CD14-positive monocyte (primary cell): ENCODE results near the gene KRT35. TPM values are rescaled to one million over a fixed set of nuclear protein-coding genes. Genes with fewer than 3 reads are reported as not detected.

Experiments used
- DNase-seq, 3 donors: peaks; one replicate each; pipeline ENCODE4 v3.0.0-alpha.2; 2011 to 2022
- H2AFZ ChIP-seq: 2 replicates; pipeline ENCODE4 v1.6.0; 2012; ENCODE audit warnings: mild to moderate bottlenecking, low read depth, low read length, inconsistent platforms; ENCODE audit not compliant: insufficient read depth, poor library complexity, severe bottlenecking
- H3K27ac ChIP-seq, 2 donors: 1 replicate in 1 of 2; 2 replicates in 1 of 2; pipeline ENCODE4 v1.5.1; 2012 to 2013; ENCODE audit warnings: low read length in 2 of 2, control low read depth in 1 of 2, inconsistent platforms in 1 of 2, low read depth in 1 of 2, mild to moderate bottlenecking in 1 of 2
- H3K27me3 ChIP-seq, 2 donors: one replicate each; pipeline versions ENCODE4 v1.6.0 to v1.6.1; 2011 to 2013; ENCODE audit warnings: low read length in 2 of 2; ENCODE audit not compliant: control insufficient read depth in 2 of 2, insufficient read depth in 2 of 2
- H3K36me3 ChIP-seq, 2 donors: replicated peaks in 1 of 2; 1 replicate in 1 of 2; 2 replicates in 1 of 2; pipeline versions ENCODE4 v1.5.1 to v1.6.1; 2012 to 2013; ENCODE audit warnings: low read length in 2 of 2, control low read depth in 1 of 2, inconsistent platforms in 1 of 2, mild to moderate bottlenecking in 1 of 2; ENCODE audit not compliant: insufficient read depth in 2 of 2, control insufficient read depth in 1 of 2
- H3K4me1 ChIP-seq, 2 donors: 1 replicate in 1 of 2; 2 replicates in 1 of 2; pipeline versions ENCODE4 v1.5.1 to v1.6.1; 2012 to 2013; ENCODE audit warnings: low read length in 2 of 2, control low read depth in 1 of 2, inconsistent platforms in 1 of 2, mild to moderate bottlenecking in 1 of 2, moderate library complexity in 1 of 2; ENCODE audit not compliant: insufficient read depth in 2 of 2, control insufficient read depth in 1 of 2
- H3K4me2 ChIP-seq: replicated peaks from 2 replicates; pipeline ENCODE3; 2012; ENCODE audit warnings: low read length, moderate library complexity, mild to moderate bottlenecking; ENCODE audit not compliant: poor library complexity, severe bottlenecking; ENCODE audit errors: extremely low read depth
- H3K4me3 ChIP-seq, 3 experiments: fragments of 200-600 bp in 1 of 3; sonication (generic) in 1 of 3; replicated peaks in 1 of 3; 1 replicate in 2 of 3; 2 replicates in 1 of 3; pipeline ENCODE4 v1.5.1; 2011 to 2013; ENCODE audit warnings: low read length in 3 of 3, mild to moderate bottlenecking in 3 of 3, control low read depth in 2 of 3, low read depth in 2 of 3, inconsistent platforms in 1 of 3, moderate library complexity in 1 of 3
- H3K79me2 ChIP-seq: 2 replicates; pipeline ENCODE4 v1.6.0; 2012; ENCODE audit warnings: mild to moderate bottlenecking, control low read depth, inconsistent platforms, low read length, moderate library complexity; ENCODE audit not compliant: insufficient read depth
- H3K9ac ChIP-seq: 2 replicates; pipeline ENCODE4 v1.6.0; 2017; ENCODE audit warnings: low read length, mild to moderate bottlenecking; ENCODE audit not compliant: insufficient read depth, poor library complexity, severe bottlenecking
- H3K9me3 ChIP-seq, 2 donors: replicated peaks in 1 of 2; 1 replicate in 1 of 2; 2 replicates in 1 of 2; pipeline versions ENCODE4 v1.5.1 to v1.6.1; 2012 to 2013; ENCODE audit warnings: low read length in 2 of 2, control low read depth in 1 of 2; ENCODE audit not compliant: control insufficient read depth in 1 of 2, insufficient read depth in 1 of 2
- H4K20me1 ChIP-seq: 2 replicates; pipeline ENCODE4 v1.6.0; 2012; ENCODE audit warnings: mild to moderate bottlenecking, low read length, control low read depth, moderate library complexity; ENCODE audit not compliant: insufficient read depth
- H3K27ac Mint-ChIP-seq, 7 donors: one replicate each; pipeline ENCODE4 v1.8.0; 2020; ENCODE audit warnings: mild to moderate bottlenecking in 7 of 7, mixed read lengths in 7 of 7, moderate library complexity in 6 of 7, inconsistent platforms in 2 of 7
- H3K27me3 Mint-ChIP-seq, 3 donors: one replicate each; pipeline ENCODE4 v1.8.0; 2021 to 2022; ENCODE audit warnings: low read depth in 3 of 3, mild to moderate bottlenecking in 3 of 3, mixed read lengths in 3 of 3, moderate library complexity in 3 of 3, inconsistent platforms in 1 of 3
- H3K36me3 Mint-ChIP-seq, 2 donors: one replicate each; pipeline ENCODE4 v1.8.0; 2020; ENCODE audit warnings: mixed read lengths in 2 of 2, inconsistent platforms in 1 of 2, mild to moderate bottlenecking in 1 of 2
- H3K4me1 Mint-ChIP-seq: one replicate; pipeline ENCODE4 v1.8.0; 2020; ENCODE audit warnings: mild to moderate bottlenecking, mixed read lengths
- H3K4me3 Mint-ChIP-seq, 2 donors: one replicate each; pipeline ENCODE4 v1.8.0; 2020; ENCODE audit warnings: mild to moderate bottlenecking in 2 of 2, mixed read lengths in 2 of 2, moderate library complexity in 1 of 2
- H3K9me3 Mint-ChIP-seq, 7 donors: one replicate each; pipeline ENCODE4 v1.8.0; 2020 to 2022; ENCODE audit warnings: mixed read lengths in 7 of 7, mild to moderate bottlenecking in 6 of 7, moderate library complexity in 6 of 7, inconsistent platforms in 2 of 7
- WGBS: methylation state at CpG from one replicate; pipeline ENCODE4 v1.1.5; 2013; ENCODE audit warnings: missing lambda C conversion rate; ENCODE audit not compliant: insufficient coverage; 5-methylcytosine and 5-hydroxymethylcytosine counted together
- intact Hi-C, 2 donors: fragments of 100-400 bp; cut with micrococcal nuclease; formaldehyde crosslinking; loops; one replicate each; pipeline versions ENCODE4 v1.15.0 to v1.15.1; 2023
- polyA plus RNA-seq, 3 donors: library from polyadenylated mRNA; depleted of rRNA in 1 of 3; unstranded in 2 of 3; stranded (reverse) in 1 of 3; fragments of 300-500 nt in 2 of 3; fragments of >200 nt in 1 of 3; fragmentation: Illumina TruSeq in 2 of 3; gene quantifications; 1 replicate in 2 of 3; 2 replicates in 1 of 3; pipeline ENCODE4 v1.2.3, GENCODE V29; 2012 to 2021
- TF ChIP-seq, protein P1 (sequence below): fragments of 200-600 bp; IDR thresholded peaks from one replicate; pipeline ENCODE4 v1.8.0; 2022; ENCODE audit warnings: antibody characterized with exemption, mild to moderate bottlenecking

Gene KRT35
- polyA plus RNA-seq, 3 donors = not detected

DNA sequence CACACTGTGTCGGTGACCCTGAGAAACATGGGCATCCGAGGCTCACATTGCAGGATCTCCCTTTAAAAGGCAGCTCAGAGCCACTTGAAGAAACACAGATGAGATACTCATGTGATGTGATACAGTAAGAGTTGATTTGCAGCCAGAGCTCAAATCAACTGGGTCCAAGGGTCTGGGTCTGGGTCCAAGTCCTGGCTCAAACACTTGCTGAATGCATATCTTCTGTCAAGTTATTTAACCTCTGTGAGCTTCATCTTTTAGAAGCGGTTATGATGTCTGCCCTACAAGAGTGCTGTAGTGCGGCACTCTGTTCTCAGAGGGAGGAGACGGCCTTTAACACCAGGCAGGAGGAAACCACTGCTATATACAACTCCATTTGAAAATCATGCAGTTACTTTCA is 46.5 kb downstream of the KRT35 start:
- Histone ChIP-seq H3K36me3 (no peaks in the 10 kb centered on the region), H3K27ac (no peak overlapping the region), H2AFZ (no peak overlapping the region), H3K4me2 (no peak overlapping the region), H3K4me3 (no peak overlapping the region), H3K9me3 (no peaks in the 10 kb centered on the region), H3K79me2 (no peaks in the 10 kb centered on the region), H3K4me1 (no peaks in the 10 kb centered on the region), H3K9ac (no peak overlapping the region), H3K27me3 (no peaks in the 10 kb centered on the region), H4K20me1 (no peaks in the 10 kb centered on the region)
- H3K27me3 Mint-ChIP-seq = peaks cover 5 to 14% (median 12%) of the 10 kb centered on the region in 3 donors
- H3K36me3 Mint-ChIP-seq = no peaks in the 10 kb centered on the region
- no peak overlapping the region for H3K27ac Mint-ChIP-seq
- intact Hi-C loops = no loop called here
- 67% methylated on average over 1 of the region's 5 CpGs for WGBS
- no peak overlapping the region for H3K4me3 Mint-ChIP-seq
- H3K4me1 Mint-ChIP-seq = peaks cover 5% of the 10 kb centered on the region
- no peaks in the 10 kb centered on the region for H3K9me3 Mint-ChIP-seq
- TF ChIP-seq, protein P1, sequence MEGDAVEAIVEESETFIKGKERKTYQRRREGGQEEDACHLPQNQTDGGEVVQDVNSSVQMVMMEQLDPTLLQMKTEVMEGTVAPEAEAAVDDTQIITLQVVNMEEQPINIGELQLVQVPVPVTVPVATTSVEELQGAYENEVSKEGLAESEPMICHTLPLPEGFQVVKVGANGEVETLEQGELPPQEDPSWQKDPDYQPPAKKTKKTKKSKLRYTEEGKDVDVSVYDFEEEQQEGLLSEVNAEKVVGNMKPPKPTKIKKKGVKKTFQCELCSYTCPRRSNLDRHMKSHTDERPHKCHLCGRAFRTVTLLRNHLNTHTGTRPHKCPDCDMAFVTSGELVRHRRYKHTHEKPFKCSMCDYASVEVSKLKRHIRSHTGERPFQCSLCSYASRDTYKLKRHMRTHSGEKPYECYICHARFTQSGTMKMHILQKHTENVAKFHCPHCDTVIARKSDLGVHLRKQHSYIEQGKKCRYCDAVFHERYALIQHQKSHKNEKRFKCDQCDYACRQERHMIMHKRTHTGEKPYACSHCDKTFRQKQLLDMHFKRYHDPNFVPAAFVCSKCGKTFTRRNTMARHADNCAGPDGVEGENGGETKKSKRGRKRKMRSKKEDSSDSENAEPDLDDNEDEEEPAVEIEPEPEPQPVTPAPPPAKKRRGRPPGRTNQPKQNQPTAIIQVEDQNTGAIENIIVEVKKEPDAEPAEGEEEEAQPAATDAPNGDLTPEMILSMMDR = no peak
- DNase-seq = no peak

DNA sequence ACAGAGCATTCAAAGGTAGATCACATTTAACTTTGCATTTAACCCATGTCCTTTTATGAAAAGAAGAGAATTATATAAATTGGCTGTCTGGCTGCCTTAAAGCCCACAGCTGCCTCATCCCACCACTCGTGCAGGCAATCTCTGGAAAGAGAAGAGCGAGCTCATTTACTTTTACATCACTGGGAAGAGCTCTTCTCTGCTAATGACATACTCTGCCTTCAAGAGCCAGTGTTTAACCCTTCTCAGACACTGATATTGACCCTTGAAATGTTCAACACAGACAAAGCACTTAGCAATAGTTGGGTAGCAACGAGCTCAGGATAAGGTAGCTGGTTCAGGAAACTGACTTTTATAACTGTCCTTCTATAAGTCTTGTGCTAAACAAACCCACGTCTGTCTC is 46.9 kb downstream of the KRT35 start:
- no peaks in the 10 kb centered on the region for H3K9me3 Mint-ChIP-seq
- H3K4me2 ChIP-seq = no peak overlapping the region
- H3K4me3 ChIP-seq = no peak overlapping the region
- H3K27ac Mint-ChIP-seq = no peak overlapping the region
- no peak overlapping the region for H3K4me3 Mint-ChIP-seq
- 92% methylated on average over 2 of the region's 4 CpGs for WGBS
- intact Hi-C loops = no loop called here
- no peaks in the 10 kb centered on the region for H3K4me1 ChIP-seq
- H4K20me1 ChIP-seq = no peaks in the 10 kb centered on the region
- H3K9me3 ChIP-seq = no peaks in the 10 kb centered on the region
- no peak for DNase-seq
- no peak overlapping the region for H3K9ac ChIP-seq
- no peaks in the 10 kb centered on the region for H3K36me3 Mint-ChIP-seq
- no peaks in the 10 kb centered on the region for H3K36me3 ChIP-seq
- H2AFZ ChIP-seq = no peak overlapping the region
- no peak overlapping the region for H3K27ac ChIP-seq
- H3K27me3 ChIP-seq = no peaks in the 10 kb centered on the region
- TF ChIP-seq, protein P1 = no peak
- peaks cover 5 to 14% (median 9%) of the 10 kb centered on the region in 3 donors for H3K27me3 Mint-ChIP-seq
- peaks cover 5% of the 10 kb centered on the region for H3K4me1 Mint-ChIP-seq
- H3K79me2 ChIP-seq = no peaks in the 10 kb centered on the region
